Uterus (tissue), 4 donors: ENCODE results near the gene FAM13C. TPM values are rescaled to one million over a fixed set of nuclear protein-coding genes. Genes with fewer than 3 reads are reported as not detected.

ENCODE experiments used
- DNase-seq, 2 donors: peaks; one replicate each; pipeline ENCODE4 v3.0.0-alpha.2; 2019 to 2020
- H3K27ac ChIP-seq, 2 donors: fragments of 200-600 bp; sonication (generic); 1 replicate in 1 of 2; 2 replicates in 1 of 2; pipeline ENCODE4 v1.5.1; 2016 to 2018
- H3K27me3 ChIP-seq, 2 donors: fragments of 200-600 bp; sonication (generic); one replicate each; pipeline ENCODE4 v1.5.1; 2018 to 2019; ENCODE audit warnings: control low read depth in 1 of 2
- H3K36me3 ChIP-seq, 2 donors: fragments of 200-600 bp; sonication (generic); one replicate each; pipeline ENCODE4 v1.5.1; 2019; ENCODE audit warnings: control low read depth in 1 of 2
- H3K4me1 ChIP-seq, 2 donors: fragments of 200-600 bp; sonication (generic); one replicate each; pipeline ENCODE4 v1.5.1; 2018 to 2019; ENCODE audit warnings: control low read depth in 1 of 2
- H3K4me3 ChIP-seq, 2 donors: fragments of 200-600 bp; sonication (generic); 1 replicate in 1 of 2; 2 replicates in 1 of 2; pipeline ENCODE4 v1.5.1; 2018 to 2019; ENCODE audit warnings: mild to moderate bottlenecking in 1 of 2
- H3K9me3 ChIP-seq, 2 donors: fragments of 200-600 bp; sonication (generic); one replicate each; pipeline ENCODE4 v1.5.1; 2019; ENCODE audit warnings: control low read depth in 1 of 2
- POLR2A ChIP-seq, 2 donors: fragments of 450-650 bp; IDR thresholded peaks; one replicate each; pipeline ENCODE4 v1.6.1; 2016; ENCODE audit warnings: antibody characterized with exemption in 2 of 2, mild to moderate bottlenecking in 1 of 2, moderate library complexity in 1 of 2
- intact Hi-C: fragments of 100-400 bp; cut with DNase I; formaldehyde crosslinking; loops from one replicate; pipeline ENCODE4 v1.15.1; 2023; ENCODE audit warnings: low total_unique reads
- total RNA-seq, 4 donors: library from RNA; depleted of rRNA in 3 of 4; stranded (reverse); fragments of >200 nt in 3 of 4; gene quantifications; one replicate each; pipeline versions ENCODE4 v1.1.0 to v1.2.4, GENCODE V29; 2014 to 2023
- TF ChIP-seq, protein P1 (sequence below), 4 experiments: fragments of 200-600 bp in 2 of 4; fragments of 450-650 bp in 2 of 4; sonication (generic) in 2 of 4; IDR thresholded peaks; one replicate each; pipeline ENCODE4 v1.5.1; 2016 to 2019; ENCODE audit warnings: antibody characterized with exemption in 4 of 4, mild to moderate bottlenecking in 2 of 4, moderate library complexity in 1 of 4
- donor health status: DM: yes; HTN: yes; CAD: no.

FAM13C gene
- total RNA-seq, 4 donors from 2014 or later: 18.7 to 29.2 (median 23.2) TPM

DNA sequence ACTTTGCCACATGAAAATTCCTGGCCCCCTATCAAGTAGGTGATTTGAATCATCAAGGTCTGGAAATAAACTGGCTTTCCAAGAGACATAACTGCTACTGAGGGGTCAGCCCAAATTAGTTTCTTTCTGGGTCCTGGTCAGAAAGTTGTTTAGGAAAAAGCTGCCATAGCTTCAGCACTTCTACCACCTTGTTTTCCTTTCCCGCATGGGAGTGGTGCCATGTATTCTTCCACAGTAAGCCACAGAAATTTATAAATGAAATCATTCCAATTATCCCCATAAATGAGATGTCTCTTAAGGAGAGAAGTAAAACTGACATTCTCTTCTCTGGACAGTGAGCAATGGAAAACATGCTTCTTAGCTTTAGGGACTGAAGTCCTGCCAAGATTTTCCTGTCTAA lies 105.1 kb downstream of the FAM13C start:
- intact Hi-C loops: no loop called here
- Histone ChIP-seq H3K9me3 (no peaks in the 10 kb centered on the region), H3K36me3 (no peaks in the 10 kb centered on the region), H3K4me3 (no peak overlapping the region), H3K27ac (no peak overlapping the region), H3K4me1 (no peaks in the 10 kb centered on the region), H3K27me3 (no peaks in the 10 kb centered on the region)
- no peak for DNase-seq
- no peak for TF ChIP-seq POLR2A (IDR thresholded peaks at IDR 0.05)
- TF ChIP-seq, protein P1, sequence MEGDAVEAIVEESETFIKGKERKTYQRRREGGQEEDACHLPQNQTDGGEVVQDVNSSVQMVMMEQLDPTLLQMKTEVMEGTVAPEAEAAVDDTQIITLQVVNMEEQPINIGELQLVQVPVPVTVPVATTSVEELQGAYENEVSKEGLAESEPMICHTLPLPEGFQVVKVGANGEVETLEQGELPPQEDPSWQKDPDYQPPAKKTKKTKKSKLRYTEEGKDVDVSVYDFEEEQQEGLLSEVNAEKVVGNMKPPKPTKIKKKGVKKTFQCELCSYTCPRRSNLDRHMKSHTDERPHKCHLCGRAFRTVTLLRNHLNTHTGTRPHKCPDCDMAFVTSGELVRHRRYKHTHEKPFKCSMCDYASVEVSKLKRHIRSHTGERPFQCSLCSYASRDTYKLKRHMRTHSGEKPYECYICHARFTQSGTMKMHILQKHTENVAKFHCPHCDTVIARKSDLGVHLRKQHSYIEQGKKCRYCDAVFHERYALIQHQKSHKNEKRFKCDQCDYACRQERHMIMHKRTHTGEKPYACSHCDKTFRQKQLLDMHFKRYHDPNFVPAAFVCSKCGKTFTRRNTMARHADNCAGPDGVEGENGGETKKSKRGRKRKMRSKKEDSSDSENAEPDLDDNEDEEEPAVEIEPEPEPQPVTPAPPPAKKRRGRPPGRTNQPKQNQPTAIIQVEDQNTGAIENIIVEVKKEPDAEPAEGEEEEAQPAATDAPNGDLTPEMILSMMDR (IDR thresholded peaks at IDR 0.05): no peak

DNA sequence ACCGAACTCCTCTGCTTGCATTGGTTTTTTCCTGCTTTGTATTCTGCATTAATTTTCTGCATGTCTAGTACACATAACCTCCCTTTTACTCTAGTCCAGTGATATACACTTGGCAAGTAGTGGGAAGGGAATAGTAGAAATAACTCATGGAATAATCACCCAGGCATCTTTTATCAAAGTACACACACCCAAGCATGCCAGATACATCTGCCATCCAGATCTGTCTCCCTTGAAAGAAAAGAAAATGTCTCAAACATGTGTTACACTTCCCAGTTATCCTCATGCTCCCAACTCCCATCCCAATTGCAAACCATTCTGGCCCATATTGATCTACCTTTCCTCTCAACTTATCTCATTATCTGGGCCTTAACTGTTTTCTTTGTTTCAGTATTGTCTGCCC lies 106.9 kb downstream of the FAM13C start:
- no peak for DNase-seq
- Histone ChIP-seq H3K4me1 (no peaks in the 10 kb centered on the region), H3K9me3 (no peaks in the 10 kb centered on the region), H3K27ac (no peak overlapping the region), H3K4me3 (no peak overlapping the region), H3K36me3 (no peaks in the 10 kb centered on the region), H3K27me3 (no peaks in the 10 kb centered on the region)
- intact Hi-C loops: no loop called here
- TF ChIP-seq, protein P1 (IDR thresholded peaks at IDR 0.05): no peak
- TF ChIP-seq POLR2A (IDR thresholded peaks at IDR 0.05): no peak

DNA sequence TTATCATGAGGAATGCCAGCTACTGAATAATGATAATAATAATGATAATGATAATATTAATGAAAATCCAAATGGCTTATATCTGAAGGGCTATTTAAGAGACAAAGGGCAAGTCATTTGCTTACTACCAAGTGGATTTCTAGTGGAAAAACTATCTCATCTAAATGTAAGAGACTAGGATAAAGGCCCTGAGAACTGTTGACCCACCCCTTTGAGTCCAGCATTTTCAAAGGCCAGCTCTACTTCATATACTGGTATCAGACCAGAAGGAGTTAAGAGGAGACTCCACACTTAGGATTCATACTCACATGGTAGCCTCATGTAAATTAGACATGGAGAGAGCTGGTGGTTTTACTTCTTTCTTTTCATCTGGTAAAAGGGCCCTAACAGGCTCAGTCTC lies 109.9 kb downstream of the FAM13C start:
- intact Hi-C loops: no loop called here
- H3K4me3 ChIP-seq: no peak overlapping the region
- DNase-seq: no peak
- H3K36me3 ChIP-seq: no peaks in the 10 kb centered on the region
- H3K9me3 ChIP-seq: no peaks in the 10 kb centered on the region
- H3K27ac ChIP-seq: no peak overlapping the region
- TF ChIP-seq, protein P1 (IDR thresholded peaks at IDR 0.05): no peak
- TF ChIP-seq POLR2A (IDR thresholded peaks at IDR 0.05): no peak
- H3K4me1 ChIP-seq: no peaks in the 10 kb centered on the region
- H3K27me3 ChIP-seq: no peaks in the 10 kb centered on the region

DNA sequence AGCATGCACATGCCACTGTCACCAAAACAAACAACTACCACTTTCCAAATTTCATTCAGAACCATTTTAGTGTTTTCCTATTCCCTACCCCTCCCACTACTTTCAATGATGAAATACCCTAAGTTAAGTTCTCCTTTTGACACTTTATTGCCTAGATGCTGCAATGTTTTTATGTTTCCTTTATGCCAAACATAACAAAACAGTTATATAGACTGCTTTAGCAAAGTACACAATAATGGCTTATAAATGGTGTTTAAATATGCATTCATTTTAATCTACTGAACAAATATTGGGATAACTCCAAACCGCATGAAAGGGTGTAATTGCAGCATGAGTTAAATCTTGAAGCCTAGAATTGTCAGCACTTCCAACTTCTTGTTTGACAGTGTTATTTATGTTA lies 116.7 kb downstream of the FAM13C start:
- H3K4me3 ChIP-seq: no peak overlapping the region
- no peaks in the 10 kb centered on the region for H3K36me3 ChIP-seq
- H3K4me1 ChIP-seq: no peaks in the 10 kb centered on the region
- H3K27me3 ChIP-seq: no peaks in the 10 kb centered on the region
- no peak for TF ChIP-seq POLR2A (IDR thresholded peaks at IDR 0.05)
- TF ChIP-seq, protein P1 (IDR thresholded peaks at IDR 0.05): no peak
- DNase-seq: no peak
- intact Hi-C loops: loop anchor here (10.0 kb wide), 1 partner anchor 379 kb away; no protein-coding TSS in a partner anchor
- no peaks in the 10 kb centered on the region for H3K9me3 ChIP-seq
- H3K27ac ChIP-seq: no peak overlapping the region

DNA sequence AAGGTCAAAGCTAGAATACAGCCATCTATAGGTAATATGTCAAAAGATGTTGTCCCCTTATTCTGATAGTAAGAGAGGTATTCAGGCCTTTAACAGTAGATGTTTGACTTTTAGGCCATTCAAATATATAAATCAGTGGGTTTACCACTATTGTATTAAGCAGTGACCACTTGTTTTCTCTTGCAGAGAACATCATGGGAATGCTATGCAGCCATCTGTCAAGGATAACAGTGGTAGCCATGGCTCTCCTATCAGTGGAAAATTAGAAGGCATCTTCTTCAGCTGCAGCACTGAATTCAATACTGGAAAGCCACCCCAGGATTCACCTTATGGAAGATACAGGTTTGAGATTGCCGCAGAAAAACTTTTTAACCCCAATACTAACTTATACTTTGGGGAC lies 117.5 kb downstream of the FAM13C start:
- Histone ChIP-seq H3K4me1 (no peaks in the 10 kb centered on the region), H3K36me3 (no peaks in the 10 kb centered on the region), H3K27ac (no peak overlapping the region), H3K4me3 (no peak overlapping the region), H3K27me3 (no peaks in the 10 kb centered on the region), H3K9me3 (no peaks in the 10 kb centered on the region)
- TF ChIP-seq, protein P1 (IDR thresholded peaks at IDR 0.05): no peak
- TF ChIP-seq POLR2A (IDR thresholded peaks at IDR 0.05): no peak
- intact Hi-C loops: loop anchor here (10.0 kb wide), 1 partner anchor 380 kb away; no protein-coding TSS in a partner anchor
- no peak for DNase-seq
